Measurements from ENCODE around the gene MYD88. TPM values are rescaled to one million over a fixed set of nuclear protein-coding genes. Genes with fewer than 3 reads are reported as not detected.

MYD88 gene
- total RNA-seq, 1 experiment from 2014 or later: 14.8 TPM

- no peaks in the 10 kb centered on the region for H4K20me1 ChIP-seq (ENCODE audit: insufficient read depth)
- H3K4me1 ChIP-seq (ENCODE audit: control insufficient read depth in 1 of 2, insufficient read depth in 2 of 2, low read length in 2 of 2): peaks cover 0 to 15% of the 10 kb centered on the region in 2 experiments; a peak in 2 of 4 replicates
- BruUV-seq (replicated peaks): no TSS peak
- CTCF ChIA-PET: no interaction called here
- ATAC-seq: no peak
- RAD21 ChIA-PET (ENCODE audit: low non-redundant PET in 1 of 2, low total read pairs in 2 of 2, uncharacterized antibody in 2 of 2, unreplicated experiment in 2 of 2): no interaction called here
- no peak overlapping the region for H3K4me2 ChIP-seq (ENCODE audit: low read length)
- no peak overlapping the region for H2AFZ ChIP-seq (ENCODE audit: low read depth, low read length, poor library complexity, severe bottlenecking)
- H3K27ac ChIP-seq (ENCODE audit: low read depth, low read length): no peak overlapping the region
- H3K4me3 ChIP-seq (replicated peaks in 1 of 2; ENCODE audit: low read depth in 1 of 2, low read length in 2 of 2): no peak overlapping the region
- POLR2A ChIA-PET: no interaction called here
- intact Hi-C loops (cut with micrococcal nuclease): no loop called here
- H3K36me3 ChIP-seq (ENCODE audit: control insufficient read depth in 1 of 2, insufficient read depth in 2 of 2, low read length in 2 of 2): no peaks in the 10 kb centered on the region
- TF ChIP-seq RAD21 (IDR thresholded peaks at IDR 0.05; ENCODE audit: low read depth) (no peak), SRF (IDR thresholded peaks at IDR 0.05; ENCODE audit: low read depth) (no peak), EZH2 (IDR thresholded peaks at IDR 0.05) (no peak), EZH2phosphoT487 (IDR thresholded peaks at IDR 0.05; ENCODE audit: borderline replicate concordance) (no peak), EGR1 (IDR thresholded peaks at IDR 0.05; ENCODE audit: low read depth) (no peak), TCF7L2 (IDR thresholded peaks at IDR 0.05; ENCODE audit: borderline replicate concordance, extremely low read depth, insufficient read depth, insufficient read length) (no peak), POLR2AphosphoS5 (IDR thresholded peaks at IDR 0.05; ENCODE audit: low read depth, low read length) (no peak), REST (IDR thresholded peaks at IDR 0.05; ENCODE audit: low read depth) (no peak), SIN3A (IDR thresholded peaks at IDR 0.05; ENCODE audit: low read depth) (no peak), ZFX (IDR thresholded peaks at IDR 0.05) (no peak)
- TF ChIP-seq, protein P1, sequence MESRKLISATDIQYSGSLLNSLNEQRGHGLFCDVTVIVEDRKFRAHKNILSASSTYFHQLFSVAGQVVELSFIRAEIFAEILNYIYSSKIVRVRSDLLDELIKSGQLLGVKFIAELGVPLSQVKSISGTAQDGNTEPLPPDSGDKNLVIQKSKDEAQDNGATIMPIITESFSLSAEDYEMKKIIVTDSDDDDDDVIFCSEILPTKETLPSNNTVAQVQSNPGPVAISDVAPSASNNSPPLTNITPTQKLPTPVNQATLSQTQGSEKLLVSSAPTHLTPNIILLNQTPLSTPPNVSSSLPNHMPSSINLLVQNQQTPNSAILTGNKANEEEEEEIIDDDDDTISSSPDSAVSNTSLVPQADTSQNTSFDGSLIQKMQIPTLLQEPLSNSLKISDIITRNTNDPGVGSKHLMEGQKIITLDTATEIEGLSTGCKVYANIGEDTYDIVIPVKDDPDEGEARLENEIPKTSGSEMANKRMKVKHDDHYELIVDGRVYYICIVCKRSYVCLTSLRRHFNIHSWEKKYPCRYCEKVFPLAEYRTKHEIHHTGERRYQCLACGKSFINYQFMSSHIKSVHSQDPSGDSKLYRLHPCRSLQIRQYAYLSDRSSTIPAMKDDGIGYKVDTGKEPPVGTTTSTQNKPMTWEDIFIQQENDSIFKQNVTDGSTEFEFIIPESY (IDR thresholded peaks at IDR 0.05; ENCODE audit: extremely low read depth, insufficient replicate concordance, low read length): no peak
- no peak overlapping the region for H3K9ac ChIP-seq (ENCODE audit: low read length)
- DNase-seq (ENCODE audit: low read depth, low spot score): no peak
- no peaks in the 10 kb centered on the region for H3K27me3 ChIP-seq (ENCODE audit: insufficient read depth, low read length)
- no peaks in the 10 kb centered on the region for H3K9me2 ChIP-seq (ENCODE audit: insufficient read depth)
- H3K79me2 ChIP-seq (ENCODE audit: insufficient read depth, low read length): no peaks in the 10 kb centered on the region
- peaks cover 0 to 9% of the 10 kb centered on the region in 2 experiments; a peak in 1 of 4 replicates for H3K9me3 ChIP-seq (ENCODE audit: control insufficient read depth in 1 of 2, insufficient read depth in 1 of 2, low read depth in 1 of 2, low read length in 2 of 2)
These were observed 9.0 kb downstream of the MYD88 start for GRCh38 chr3:38147421-38147820.
